OCI-LY3 (cell line): ENCODE measurements around the gene SLFN11.
"Not testable (repeated sequence)": the region's sequence is repeated elsewhere in the genome, so short reads cannot be mapped to it uniquely, and the experiment has no call there.

Experiments
- H2AFZ ChIP-seq: fragments of 200-600, 300-600 bp; shearing (Covaris generic); 2 replicates; pipeline ENCODE4 v1.6.0; 2014; ENCODE audit warnings: antibody characterized with exemption, low read depth, low read length
- H3K27ac ChIP-seq: fragments of 200-600, 300-600 bp; sonication (generic); 2 replicates; pipeline ENCODE4 v1.5.1; 2014; ENCODE audit warnings: mild to moderate bottlenecking, low read length, moderate library complexity, mixed read lengths
- H3K27me3 ChIP-seq: fragments of 200-600, 300-600 bp; sonication (generic); 2 replicates; pipeline ENCODE4 v1.6.1; 2014; ENCODE audit warnings: low read depth, low read length, mixed read lengths
- H3K36me3 ChIP-seq: fragments of 200-600, 300-600 bp; sonication (generic); replicated peaks from 2 replicates; pipeline ENCODE3; 2014; ENCODE audit warnings: low read depth, low read length, mixed read lengths
- H3K4me1 ChIP-seq: fragments of 300-600, 200-600 bp; sonication (generic); 2 replicates; pipeline ENCODE4 v1.6.1; 2014; ENCODE audit warnings: low read length, mixed read lengths
- H3K4me2 ChIP-seq: fragments of 200-600, 300-600 bp; sonication (generic); 2 replicates; pipeline ENCODE4 v1.6.1; 2014; ENCODE audit warnings: low read length, mixed read lengths
- H3K4me3 ChIP-seq: fragments of 300-600, 200-600 bp; sonication (generic); 2 replicates; pipeline ENCODE4 v1.5.1; 2014; ENCODE audit warnings: antibody characterized with exemption, mild to moderate bottlenecking, low read length, moderate library complexity
- H3K79me2 ChIP-seq: fragments of 300-600, 200-600 bp; shearing (Covaris generic); 2 replicates; pipeline ENCODE4 v1.6.1; 2014; ENCODE audit warnings: mild to moderate bottlenecking, low read length, mixed read lengths
- H3K9ac ChIP-seq: fragments of 300-600, 200-600 bp; shearing (Covaris generic); 2 replicates; pipeline ENCODE4 v1.6.0; 2014; ENCODE audit warnings: mild to moderate bottlenecking, low read length, moderate library complexity
- H3K9me3 ChIP-seq: fragments of 200-600, 300-600 bp; shearing (Covaris generic); 2 replicates; pipeline ENCODE4 v1.6.1; 2014; ENCODE audit warnings: low read length, mixed read lengths; ENCODE audit not compliant: insufficient read depth
- H4K20me1 ChIP-seq: fragments of 200-600, 300-600 bp; sonication (generic); 2 replicates; pipeline ENCODE4 v1.6.1; 2016; ENCODE audit warnings: low read length, mixed read lengths; ENCODE audit not compliant: insufficient read depth
- CTCF ChIP-seq: fragments of 200-600, 300-600 bp; sonication (generic); IDR thresholded peaks from 2 replicates; pipeline ENCODE4 v1.5.1; 2014; ENCODE audit warnings: antibody characterized with exemption, low read length, low read depth
- EZH2phosphoT487 ChIP-seq: fragments of 200-600 bp; shearing (Covaris generic); IDR thresholded peaks from 2 replicates; pipeline ENCODE4 v1.6.1; 2018; ENCODE audit warnings: antibody characterized with exemption, mixed run types, low read depth

Gene SLFN11

GRCh38 chr17:35338230-35338629 lies 35.2 kb downstream of the SLFN11 start:
- Histone ChIP-seq H3K4me3 (no peak overlapping the region), H4K20me1 (no peaks in the 10 kb centered on the region), H3K27ac (no peak overlapping the region), H3K9ac (no peak overlapping the region), H3K4me1 (peaks cover 19% of the 10 kb centered on the region), H3K36me3 (peaks cover 20% of the 10 kb centered on the region), H3K79me2 (no peaks in the 10 kb centered on the region), H2AFZ (no peak overlapping the region), H3K9me3 (peaks cover 16% of the 10 kb centered on the region), H3K27me3 (peaks cover 4% of the 10 kb centered on the region; the same call in 1 of the 2 replicates), H3K4me2 (no peak overlapping the region)
- TF ChIP-seq EZH2phosphoT487 (no peak), CTCF (no peak)

- H3K4me2 ChIP-seq: no peak overlapping the region
- H3K27me3 ChIP-seq: peaks cover 4% of the 10 kb centered on the region; the same call in 1 of the 2 replicates
- peaks cover 13% of the 10 kb centered on the region for H3K36me3 ChIP-seq
- no peak overlapping the region for H3K9ac ChIP-seq
- peaks cover 15% of the 10 kb centered on the region for H3K4me1 ChIP-seq
- no peak overlapping the region for H2AFZ ChIP-seq
- no peak overlapping the region for H3K4me3 ChIP-seq
- TF ChIP-seq CTCF (no peak), EZH2phosphoT487 (no peak)
- H4K20me1 ChIP-seq: no peaks in the 10 kb centered on the region
- no peak overlapping the region for H3K27ac ChIP-seq
- H3K79me2 ChIP-seq: no peaks in the 10 kb centered on the region
- H3K9me3 ChIP-seq: peaks cover 9% of the 10 kb centered on the region
These were observed 36.1 kb downstream of the SLFN11 start for GRCh38 chr17:35337364-35337763.

GRCh38 chr17:35333578-35333977 lies 39.8 kb downstream of the SLFN11 start:
- not testable (repeated sequence) for H3K79me2 ChIP-seq, H3K9me3 ChIP-seq, H3K4me1 ChIP-seq, H3K27ac ChIP-seq, H2AFZ ChIP-seq, H3K27me3 ChIP-seq, H3K4me2 ChIP-seq, H3K36me3 ChIP-seq, H3K9ac ChIP-seq, H4K20me1 ChIP-seq, H3K4me3 ChIP-seq

GRCh38 chr17:35322749-35323148 lies 50.7 kb downstream of the SLFN11 start:
- Histone ChIP-seq H3K27ac (no peak overlapping the region), H3K4me3 (no peak overlapping the region), H3K4me2 (no peak overlapping the region), H4K20me1 (no peaks in the 10 kb centered on the region), H3K79me2 (no peaks in the 10 kb centered on the region), H3K36me3 (no peaks in the 10 kb centered on the region), H3K27me3 (peaks cover 6% of the 10 kb centered on the region; the same call in 1 of the 2 replicates), H3K9me3 (0 out of 2 replicates have a peak, but pooled peaks cover 2% of the 10 kb centered on the region), H2AFZ (no peak overlapping the region), H3K9ac (no peak overlapping the region), H3K4me1 (no peaks in the 10 kb centered on the region)
- no peak for TF ChIP-seq EZH2phosphoT487
- no peak for TF ChIP-seq CTCF

GRCh38 chr17:35315971-35316370 lies 57.5 kb downstream of the SLFN11 start:
- TF ChIP-seq CTCF (no peak), EZH2phosphoT487 (no peak)
- no peaks in the 10 kb centered on the region for H4K20me1 ChIP-seq

More at GRCh38 chr17:35315971-35316370, 57.5 kb downstream of the SLFN11 start:
- Histone ChIP-seq H3K4me1 (peaks cover 20% of the 10 kb centered on the region), H2AFZ (no peak overlapping the region), H3K4me3 (no peak overlapping the region), H3K9ac (no peak overlapping the region), H3K27me3 (peaks cover 8% of the 10 kb centered on the region; the same call in 1 of the 2 replicates), H3K9me3 (no peaks in the 10 kb centered on the region), H3K27ac (no peak overlapping the region), H3K4me2 (no peak overlapping the region), H3K79me2 (no peaks in the 10 kb centered on the region), H3K36me3 (no peaks in the 10 kb centered on the region)
